Activated CD8-positive, alpha-beta T cell treated with anti-CD3 and anti-CD28 coated beads for 36 hours (primary cell): ENCODE measurements around the gene CD200R1. TPM values are rescaled to one million over a fixed set of nuclear protein-coding genes. Genes with fewer than 3 reads are reported as not detected.
A peak's percentile ranks its signal among the peaks of the same experiment; 100 is the strongest.

Source experiments
- ATAC-seq: fragments of 200-7000 bp; cut with Tn5 transposase; one replicate; pipeline ENCODE4 v1.10.0; 2021; ENCODE audit warnings: mild to moderate bottlenecking, moderate library complexity
- CTCF ChIA-PET: fragments of 350-600 bp; sonication (Branson Sonifier 250); formaldehyde crosslinking; loops from one replicate; lab custom pipeline; 2021; ENCODE audit warnings: antibody characterized with exemption; lab: Charles Lee
- POLR2A ChIA-PET: fragments of 350-600 bp; sonication (Branson Sonifier 250); formaldehyde crosslinking; loops from one replicate; lab custom pipeline; 2021; ENCODE audit warnings: antibody characterized with exemption; lab: Charles Lee
- DNase-seq: peaks from one replicate; pipeline ENCODE4 v3.0.0-alpha.2; 2020
- H3K27ac Mint-ChIP-seq: one replicate; pipeline ENCODE4 v1.8.0; 2021; ENCODE audit warnings: mild to moderate bottlenecking, mixed read lengths
- H3K27me3 Mint-ChIP-seq: one replicate; pipeline ENCODE4 v1.8.0; 2021; ENCODE audit warnings: mixed read lengths
- H3K36me3 Mint-ChIP-seq: one replicate; pipeline ENCODE4 v1.8.0; 2021; ENCODE audit warnings: low read depth, mixed read lengths
- H3K4me1 Mint-ChIP-seq: one replicate; pipeline ENCODE4 v1.8.0; 2021; ENCODE audit warnings: low read depth, mixed read lengths
- H3K4me3 Mint-ChIP-seq: one replicate; pipeline ENCODE4 v1.8.0; 2021; ENCODE audit warnings: mild to moderate bottlenecking, moderate library complexity, mixed read lengths
- H3K9me3 Mint-ChIP-seq: one replicate; pipeline ENCODE4 v1.8.0; 2021; ENCODE audit warnings: mixed read lengths
- intact Hi-C: fragments of 100-400 bp; cut with micrococcal nuclease; formaldehyde crosslinking; loops from one replicate; pipeline ENCODE4 v1.10.0; 2022
- total RNA-seq, 2 experiments: library from RNA; stranded (reverse); gene quantifications; one replicate each; pipeline ENCODE4 v1.2.3, GENCODE V29; 2021
- TF ChIP-seq, protein P1 (sequence below): fragments of 200-600 bp; IDR thresholded peaks from one replicate; pipeline ENCODE4 v1.8.0; 2022; ENCODE audit warnings: antibody characterized with exemption, mild to moderate bottlenecking

CD200R1 gene
- total RNA-seq, 2 experiments from 2014 or later: 1.4 to 1.8 TPM

DNA sequence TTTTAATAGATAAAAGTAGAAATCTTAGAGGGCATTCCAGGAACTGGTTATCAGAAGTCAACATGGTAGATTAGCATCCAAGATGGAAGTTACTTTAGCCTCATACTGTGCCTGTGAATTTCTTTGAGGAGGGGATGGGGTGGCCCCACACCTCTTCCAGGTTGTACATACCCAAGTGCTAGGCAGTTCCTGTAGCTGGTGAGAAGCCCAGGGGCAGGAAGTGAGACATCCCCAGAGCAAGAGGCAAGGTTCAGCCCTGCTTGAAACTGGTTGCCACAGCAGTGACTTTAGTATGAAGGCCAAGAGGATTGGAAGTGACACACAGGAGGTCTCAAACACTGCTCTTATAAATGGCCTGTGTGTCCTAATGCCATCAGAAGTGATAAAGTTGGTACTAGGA is 27.8 kb upstream of the CD200R1 start:
- H3K36me3 Mint-ChIP-seq: peaks cover 70% of the 10 kb centered on the region
- DNase-seq (peak; percentile 73), ATAC-seq (peak; percentile 73)
- POLR2A ChIA-PET: interaction anchor here (0.9 to 2.1 kb wide), 3 partner anchors 10 to 16 kb away, joined by 3 to 12 read pairs (median 5); partner anchors contain the start of gene GTPBP8
- H3K27me3 Mint-ChIP-seq: no peaks in the 10 kb centered on the region
- H3K27ac Mint-ChIP-seq: peak overlapping the region; percentile 79
- H3K4me1 Mint-ChIP-seq: peaks cover 65% of the 10 kb centered on the region
- TF ChIP-seq, protein P1, sequence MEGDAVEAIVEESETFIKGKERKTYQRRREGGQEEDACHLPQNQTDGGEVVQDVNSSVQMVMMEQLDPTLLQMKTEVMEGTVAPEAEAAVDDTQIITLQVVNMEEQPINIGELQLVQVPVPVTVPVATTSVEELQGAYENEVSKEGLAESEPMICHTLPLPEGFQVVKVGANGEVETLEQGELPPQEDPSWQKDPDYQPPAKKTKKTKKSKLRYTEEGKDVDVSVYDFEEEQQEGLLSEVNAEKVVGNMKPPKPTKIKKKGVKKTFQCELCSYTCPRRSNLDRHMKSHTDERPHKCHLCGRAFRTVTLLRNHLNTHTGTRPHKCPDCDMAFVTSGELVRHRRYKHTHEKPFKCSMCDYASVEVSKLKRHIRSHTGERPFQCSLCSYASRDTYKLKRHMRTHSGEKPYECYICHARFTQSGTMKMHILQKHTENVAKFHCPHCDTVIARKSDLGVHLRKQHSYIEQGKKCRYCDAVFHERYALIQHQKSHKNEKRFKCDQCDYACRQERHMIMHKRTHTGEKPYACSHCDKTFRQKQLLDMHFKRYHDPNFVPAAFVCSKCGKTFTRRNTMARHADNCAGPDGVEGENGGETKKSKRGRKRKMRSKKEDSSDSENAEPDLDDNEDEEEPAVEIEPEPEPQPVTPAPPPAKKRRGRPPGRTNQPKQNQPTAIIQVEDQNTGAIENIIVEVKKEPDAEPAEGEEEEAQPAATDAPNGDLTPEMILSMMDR: no peak
- intact Hi-C loops: no loop called here
- H3K9me3 Mint-ChIP-seq: no peaks in the 10 kb centered on the region
- CTCF ChIA-PET: interaction anchor here (0.6 to 4.0 kb wide), 4 partner anchors 8 to 359 kb away, joined by 3 to 18 read pairs (median 6); partner anchors contain the start of gene GTPBP8
- H3K4me3 Mint-ChIP-seq: no peak overlapping the region

GRCh38 chr3:113002037-113002436 is 27.1 kb upstream of the CD200R1 start:
- H3K9me3 Mint-ChIP-seq: no peaks in the 10 kb centered on the region
- peak overlapping the region; percentile 79 for H3K27ac Mint-ChIP-seq
- DNase-seq (no peak), ATAC-seq (no peak)
- peaks cover 69% of the 10 kb centered on the region for H3K36me3 Mint-ChIP-seq
- POLR2A ChIA-PET: interaction anchor here (0.6 to 2.1 kb wide), 5 partner anchors 11 to 164 kb away, joined by 3 to 12 read pairs (median 6); partner anchors contain the start of gene GTPBP8
- H3K4me3 Mint-ChIP-seq: no peak overlapping the region
- CTCF ChIA-PET: interaction anchor here (0.6 to 4.0 kb wide), 6 partner anchors 8 to 267 kb away, joined by 3 to 18 read pairs (median 6); partner anchors contain the start of gene GTPBP8
- intact Hi-C loops: no loop called here
- H3K4me1 Mint-ChIP-seq: peaks cover 60% of the 10 kb centered on the region
- no peaks in the 10 kb centered on the region for H3K27me3 Mint-ChIP-seq
- TF ChIP-seq, protein P1: no peak

- Mint-ChIP-seq H3K4me1 (peaks cover 54% of the 10 kb centered on the region), H3K27ac (peak overlapping the region; percentile 88), H3K27me3 (no peaks in the 10 kb centered on the region), H3K4me3 (no peak overlapping the region), H3K36me3 (peaks cover 61% of the 10 kb centered on the region), H3K9me3 (no peaks in the 10 kb centered on the region)
- CTCF ChIA-PET: interaction anchor here (0.7 to 2.2 kb wide), 6 partner anchors 9 to 358 kb away, joined by 3 to 11 read pairs (median 6); no protein-coding TSS in a partner anchor
- TF ChIP-seq, protein P1: no peak
- intact Hi-C loops: no loop called here
- POLR2A ChIA-PET: interaction anchor here (1.6 to 1.9 kb wide), 2 partner anchors 10 to 19 kb away, joined by 6 to 11 read pairs; partner anchors contain the start of gene GTPBP8
- DNase-seq (no peak), ATAC-seq (no peak)
Observed at GRCh38 chr3:113000691-113001090, 25.8 kb upstream of the CD200R1 start.

DNA sequence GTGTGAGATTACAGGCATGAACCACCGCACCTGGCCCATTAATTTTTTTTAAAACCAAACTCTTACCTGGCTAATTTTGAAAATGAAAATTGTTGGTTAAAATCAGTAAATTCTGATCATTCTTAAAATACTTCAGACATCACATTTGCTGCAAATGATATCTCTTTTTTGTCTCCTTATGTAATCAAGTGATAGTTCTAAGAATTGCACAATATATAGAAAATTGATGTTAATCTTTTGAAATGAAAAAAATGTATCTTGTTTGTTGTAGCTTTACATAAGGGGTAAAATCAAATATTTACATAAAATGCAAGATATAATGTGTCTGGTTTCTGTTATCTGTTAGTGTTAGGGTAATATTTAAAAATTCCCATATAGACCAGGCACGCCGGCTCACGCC is 20.9 kb upstream of the CD200R1 start:
- H3K4me3 Mint-ChIP-seq: no peak overlapping the region
- TF ChIP-seq, protein P1: no peak
- H3K27me3 Mint-ChIP-seq: no peaks in the 10 kb centered on the region
- peaks cover 35% of the 10 kb centered on the region for H3K36me3 Mint-ChIP-seq
- CTCF ChIA-PET: interaction anchor here (1.1 to 1.4 kb wide), 2 partner anchors 12 to 17 kb away, joined by 3 read pairs; no protein-coding TSS in a partner anchor
- DNase-seq (no peak), ATAC-seq (no peak)
- peaks cover 50% of the 10 kb centered on the region for H3K4me1 Mint-ChIP-seq
- no peaks in the 10 kb centered on the region for H3K9me3 Mint-ChIP-seq
- POLR2A ChIA-PET: interaction anchor here (1.1 kb wide), 1 partner anchor 10 kb away, joined by 4 read pairs; no protein-coding TSS in a partner anchor
- H3K27ac Mint-ChIP-seq: no peak overlapping the region
- intact Hi-C loops: no loop called here
